Right ventricle myocardium inferior (tissue), 1 donor: ENCODE measurements around the gene GALNT10. TPM values are rescaled to one million over a fixed set of nuclear protein-coding genes. Genes with fewer than 3 reads are reported as not detected.

Source experiments
- ATAC-seq: fragments of 200-7000 bp; cut with Tn5 transposase; one replicate; pipeline ENCODE4 v1.9.1; 2020; ENCODE audit warnings: mild to moderate bottlenecking, moderate library complexity
- DNase-seq: peaks from one replicate; pipeline ENCODE4 v3.0.0; 2021; ENCODE audit errors: missing footprints
- intact Hi-C: fragments of 100-400 bp; cut with DNase I; formaldehyde crosslinking; loops from one replicate; pipeline ENCODE4 v1.11.0; 2022
- total RNA-seq: library from RNA; stranded (reverse); fragmentation: NEBNext Ultra II Directional; extraction: Animal tissue kit (Norgen Biotek cat#: 25700); gene quantifications from one replicate; pipeline ENCODE4 v1.2.1, GENCODE V29; 2021
- donor health status: DM: no; HTN: yes; CAD: no; lungs with severe emphysema.

The GALNT10 gene
- total RNA-seq, 1 donor from 2014 or later, result 15.5 TPM

DNA sequence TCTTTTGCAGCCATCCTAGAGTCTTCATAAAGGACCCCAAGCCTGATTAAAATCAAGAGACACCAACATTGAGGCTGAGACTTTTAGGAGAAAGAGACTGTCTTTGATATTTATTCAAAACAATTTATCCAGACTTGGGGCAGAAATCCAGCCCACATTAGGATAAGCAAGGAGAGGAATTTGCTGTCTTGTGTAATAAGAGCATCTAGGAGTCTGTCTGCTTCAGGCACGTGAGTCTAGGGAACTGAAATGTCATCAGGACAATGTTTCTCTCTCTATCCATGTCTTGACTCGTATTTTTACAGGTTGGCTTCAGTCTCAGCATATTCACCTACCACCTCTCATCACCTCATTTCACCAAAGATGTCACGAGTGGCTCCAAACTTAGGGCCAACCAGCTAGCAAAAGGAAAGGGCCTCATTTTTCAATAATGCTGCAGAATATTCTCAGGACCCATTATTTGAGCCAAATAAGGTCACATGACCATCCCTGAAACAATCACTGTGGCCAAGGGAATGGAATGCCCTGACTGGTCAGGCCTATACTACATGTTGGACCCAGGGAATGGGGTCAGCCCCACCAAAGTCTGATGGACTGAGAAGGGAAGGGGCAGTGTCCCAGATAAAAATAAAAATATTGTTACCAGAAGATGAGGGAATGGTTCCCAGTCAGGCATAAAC, 184.9 kb downstream of the GALNT10 start:
- ATAC-seq, result no peak
- intact Hi-C loops, result loop anchor here (10.0 kb wide), 1 partner anchor 101 kb away; no protein-coding TSS in a partner anchor
- DNase-seq, result no peak

DNA sequence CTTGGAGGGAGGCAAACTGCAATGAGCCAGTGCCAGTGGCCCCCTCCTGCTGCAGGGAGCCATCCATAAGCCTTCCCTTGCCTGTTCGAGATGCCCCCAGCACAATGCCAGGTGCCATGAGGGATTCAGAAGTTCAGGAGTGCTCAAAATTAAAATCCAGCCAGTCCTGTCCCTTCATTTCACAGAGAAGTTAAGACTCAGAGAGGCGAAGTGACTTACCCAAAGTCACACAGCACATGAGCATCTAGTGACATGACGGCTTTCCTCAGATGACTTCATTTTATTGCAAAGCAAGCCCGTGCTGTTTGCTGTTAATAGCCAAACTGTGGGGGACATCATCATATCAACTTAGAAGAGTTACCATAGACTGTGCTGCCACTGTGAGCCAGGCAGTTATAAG, 185.9 kb downstream of the GALNT10 start:
- ATAC-seq (no peak), DNase-seq (no peak)
- intact Hi-C loops, result loop anchor here (10.0 kb wide), 1 partner anchor 102 kb away; no protein-coding TSS in a partner anchor

DNA sequence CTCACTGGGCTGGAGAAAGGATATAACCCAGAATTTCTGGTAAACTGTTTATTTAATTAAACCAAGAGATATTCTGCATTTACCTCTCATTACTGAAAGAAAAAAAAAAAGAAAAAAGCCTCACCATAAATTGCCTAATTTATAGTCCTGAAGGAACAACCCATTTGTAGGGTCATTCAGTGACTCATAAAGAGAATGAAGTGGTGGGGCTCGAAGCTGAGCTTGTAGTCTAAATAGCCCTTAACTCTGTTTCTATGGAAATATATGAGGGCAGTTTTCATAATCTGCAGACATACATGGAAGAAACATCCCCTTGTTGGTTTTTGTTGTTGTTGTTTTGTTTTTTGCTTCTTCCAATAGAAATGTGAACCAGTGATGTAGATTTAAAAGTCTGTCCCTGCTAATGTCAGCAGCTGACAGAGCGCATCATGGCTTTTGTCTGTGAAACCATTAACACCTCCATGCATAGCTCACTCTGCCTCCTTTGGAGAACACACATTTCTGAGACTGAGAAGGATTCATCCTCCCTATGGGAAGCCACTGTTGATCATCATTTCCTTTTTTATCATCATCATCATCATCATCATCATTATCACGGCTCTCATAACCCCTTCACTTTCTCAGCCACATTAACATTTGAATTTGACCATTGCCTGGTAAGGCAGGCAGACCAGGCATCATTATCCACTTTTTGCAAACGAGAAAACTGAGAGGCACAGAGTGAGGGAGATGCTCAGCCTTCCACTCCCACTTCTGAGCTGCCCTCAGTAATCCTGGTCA, 187.4 kb downstream of the GALNT10 start:
- no peak for ATAC-seq
- no peak for DNase-seq

DNA sequence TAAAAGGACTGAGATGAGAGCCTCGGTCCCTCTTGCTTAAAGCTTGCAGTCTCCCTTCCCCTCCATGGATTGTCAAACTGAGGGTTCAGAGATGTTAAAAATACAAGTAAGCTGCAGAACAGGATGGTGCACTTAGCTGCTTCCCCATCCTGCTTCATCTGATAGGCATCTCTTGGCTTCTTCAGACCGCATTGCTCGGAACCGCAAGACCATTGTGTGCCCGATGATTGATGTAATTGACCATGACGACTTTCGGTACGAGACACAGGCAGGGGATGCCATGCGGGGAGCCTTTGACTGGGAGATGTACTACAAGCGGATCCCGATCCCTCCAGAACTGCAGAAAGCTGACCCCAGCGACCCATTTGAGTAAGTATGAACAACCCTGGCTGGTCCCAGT, 189.7 kb downstream of the GALNT10 start:
- intact Hi-C loops, result no loop called here
- DNase-seq (no peak), ATAC-seq (no peak)

More for the DNA sequence above, 187.4 kb downstream of the GALNT10 start:
- intact Hi-C loops, result loop anchor here (10.0 kb wide), 1 partner anchor 103 kb away; no protein-coding TSS in a partner anchor

DNA sequence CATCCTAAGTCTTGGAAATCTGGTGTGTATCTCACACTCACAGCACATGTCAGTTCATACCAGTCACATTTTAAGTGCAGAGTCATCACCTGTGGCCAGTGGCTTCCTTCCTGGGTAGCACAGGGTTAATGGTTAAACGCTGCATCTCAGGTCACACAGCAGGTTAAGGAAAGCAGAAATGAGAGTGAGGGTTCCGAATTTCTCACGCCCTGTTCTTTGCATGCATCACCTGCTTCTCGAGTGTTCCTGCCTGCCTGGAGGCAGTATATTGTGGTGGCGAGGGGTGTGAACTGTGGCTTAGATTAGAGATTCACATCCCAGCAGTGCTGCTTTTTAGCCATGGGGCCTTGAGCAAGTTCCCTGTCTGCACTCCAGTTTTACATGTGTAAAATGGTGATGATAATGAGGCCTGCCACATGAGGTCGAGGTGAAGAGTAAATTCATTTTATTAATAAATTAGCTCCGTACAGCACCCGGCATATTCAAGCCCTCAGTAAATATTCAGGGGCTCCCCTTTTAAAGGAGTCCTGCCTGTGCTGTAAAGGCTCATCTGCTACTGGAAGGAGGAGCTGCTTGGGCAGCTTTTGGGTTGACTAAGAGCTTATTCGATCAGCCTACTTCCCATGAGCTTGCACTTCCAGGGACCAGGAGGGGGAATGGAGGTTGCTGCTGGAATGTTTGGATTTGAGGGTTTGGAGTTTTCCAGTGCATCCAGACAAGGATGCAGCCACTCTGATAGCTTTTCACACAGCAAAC, 194.1 kb downstream of the GALNT10 start:
- DNase-seq, result no peak
- intact Hi-C loops, result no loop called here
- no peak for ATAC-seq

DNA sequence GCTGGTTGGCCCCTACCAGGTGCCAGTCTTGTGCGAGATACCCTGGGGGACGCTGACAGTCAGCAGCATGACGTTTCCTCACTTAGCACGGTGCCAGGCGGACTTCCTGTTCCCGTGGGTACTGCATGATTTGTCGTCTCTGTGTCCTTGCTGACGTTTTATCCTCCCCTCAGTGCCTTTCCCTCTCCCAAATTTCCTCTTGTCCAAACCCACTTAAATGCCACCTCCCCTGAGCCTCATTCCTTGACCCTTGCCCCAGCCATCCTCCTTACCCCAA, 194.6 kb downstream of the GALNT10 start:
- intact Hi-C loops, result no loop called here
- DNase-seq (no peak), ATAC-seq (peak; percentile 20)

DNA sequence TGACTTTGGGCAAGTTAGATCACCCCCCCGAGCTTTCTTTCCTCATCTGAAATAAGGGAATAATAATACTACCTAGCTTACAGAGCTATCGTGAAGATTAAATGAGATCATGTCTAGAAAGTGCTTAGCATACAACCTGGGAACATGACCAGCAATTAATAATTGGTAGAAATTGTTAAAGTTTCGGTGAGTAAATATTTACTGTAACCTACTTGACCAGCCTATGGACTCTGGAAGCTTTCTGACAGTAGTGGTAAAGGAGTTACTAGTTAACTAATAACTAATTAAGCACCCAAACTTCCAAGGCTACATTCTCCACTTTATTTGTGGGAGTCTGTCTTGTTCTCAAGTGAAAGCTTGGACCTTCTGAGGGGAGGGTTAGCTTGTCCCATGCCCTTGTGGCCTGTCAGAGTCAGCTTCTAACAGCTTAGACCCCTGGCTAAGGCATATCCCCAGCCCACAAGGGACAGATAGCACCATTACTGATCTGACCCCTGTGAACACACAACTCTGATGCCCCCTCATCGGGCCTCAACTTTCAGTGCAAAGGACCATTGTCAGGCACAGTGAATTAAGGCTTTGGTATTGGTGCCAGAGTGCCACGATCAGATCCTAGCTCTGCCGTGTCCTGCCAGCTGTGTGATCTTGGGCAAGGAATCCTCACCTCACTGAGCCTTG, 196.6 kb downstream of the GALNT10 start:
- no peak for DNase-seq
- no peak for ATAC-seq
- intact Hi-C loops, result no loop called here

DNA sequence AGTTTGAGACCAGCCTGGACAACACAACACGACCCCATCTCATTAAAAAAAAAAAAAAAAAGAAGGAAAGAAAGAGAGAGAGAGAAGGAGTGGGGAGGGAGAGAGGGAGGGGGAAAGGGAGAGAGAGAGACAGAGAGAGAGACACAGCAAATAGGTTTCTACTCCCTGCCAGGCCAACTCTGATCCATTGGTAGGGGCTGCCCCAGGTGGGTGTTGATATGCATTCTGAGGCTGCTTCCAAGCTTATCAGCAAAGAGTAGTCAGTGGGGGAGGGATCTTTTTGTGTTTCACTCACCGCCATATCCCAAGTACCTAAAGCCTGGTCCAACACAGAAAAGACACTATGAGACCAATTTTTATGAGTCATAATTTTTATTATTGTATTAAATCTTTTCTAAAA, 198.3 kb downstream of the GALNT10 start:
- intact Hi-C loops, result no loop called here
- no peak for ATAC-seq
- no peak for DNase-seq

DNA sequence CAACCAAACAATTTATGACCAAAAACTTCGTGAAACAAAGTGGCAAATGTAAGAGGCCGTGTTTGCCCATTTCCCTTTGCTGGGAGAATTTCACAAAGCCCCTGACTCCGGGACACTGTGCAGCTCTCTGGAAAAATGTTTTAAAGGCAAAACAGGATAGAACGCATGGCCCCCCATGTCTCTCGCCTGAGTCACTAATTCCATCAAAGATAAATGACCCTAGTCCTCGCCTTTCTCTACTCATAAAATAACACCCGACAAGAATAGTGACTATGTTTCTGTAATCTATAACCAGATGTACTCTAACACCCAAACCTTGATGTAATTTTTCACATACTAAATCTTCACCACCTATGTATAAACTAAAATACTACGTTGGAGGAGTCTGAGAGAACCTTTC, 199.6 kb downstream of the GALNT10 start:
- no peak for DNase-seq
- no peak for ATAC-seq
- intact Hi-C loops, result no loop called here

DNA sequence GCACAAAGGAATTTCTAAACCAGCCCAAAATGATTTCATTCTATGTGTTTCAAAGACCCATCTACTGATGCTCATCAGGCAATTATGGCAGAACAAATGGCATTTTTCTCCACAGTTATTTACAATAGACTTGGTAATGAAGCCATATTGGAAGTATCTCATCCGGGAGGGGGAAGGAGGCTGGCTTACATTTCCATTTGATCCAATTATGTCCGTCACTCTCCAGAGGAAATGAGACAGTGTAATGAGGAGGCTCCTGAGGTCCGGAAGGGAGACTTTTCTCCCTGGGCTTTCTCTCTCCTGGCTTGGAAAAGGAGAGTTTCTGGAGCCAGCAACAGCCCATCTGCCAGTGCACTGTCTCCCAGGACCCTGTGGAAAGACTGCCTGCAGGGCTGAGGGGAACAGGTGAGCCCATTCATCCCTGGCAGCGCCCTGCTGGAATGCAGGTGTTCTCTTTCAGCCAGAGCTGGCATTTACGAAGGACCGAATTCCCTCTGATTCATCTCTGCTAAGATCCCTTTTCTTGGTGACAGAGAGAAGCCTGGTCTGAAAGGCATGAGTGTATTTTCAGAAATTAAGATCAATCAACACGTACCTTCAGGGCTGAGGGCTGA, 200.3 kb downstream of the GALNT10 start:
- intact Hi-C loops, result no loop called here
- no peak for DNase-seq
- no peak for ATAC-seq

DNA sequence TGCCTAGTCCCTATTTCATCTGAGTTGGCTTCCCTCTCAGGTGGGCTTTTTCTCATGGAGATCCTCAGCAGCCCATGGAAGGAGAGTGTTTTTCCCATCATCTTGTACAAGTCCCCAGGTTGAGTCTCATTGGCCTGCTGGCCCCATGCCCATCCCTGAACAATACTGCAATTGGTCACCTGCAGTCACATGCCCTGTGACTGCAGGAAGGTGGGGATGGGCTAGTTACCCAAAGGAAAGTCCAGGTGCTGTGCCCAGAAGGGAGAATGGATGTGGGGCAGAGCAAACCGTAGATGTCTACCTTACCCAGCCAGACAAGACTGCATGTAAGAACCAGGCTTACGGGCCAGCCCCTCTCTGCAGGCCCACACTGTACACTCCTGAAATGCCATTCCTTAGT, 201.3 kb downstream of the GALNT10 start:
- intact Hi-C loops, result no loop called here
- ATAC-seq, result no peak

DNA sequence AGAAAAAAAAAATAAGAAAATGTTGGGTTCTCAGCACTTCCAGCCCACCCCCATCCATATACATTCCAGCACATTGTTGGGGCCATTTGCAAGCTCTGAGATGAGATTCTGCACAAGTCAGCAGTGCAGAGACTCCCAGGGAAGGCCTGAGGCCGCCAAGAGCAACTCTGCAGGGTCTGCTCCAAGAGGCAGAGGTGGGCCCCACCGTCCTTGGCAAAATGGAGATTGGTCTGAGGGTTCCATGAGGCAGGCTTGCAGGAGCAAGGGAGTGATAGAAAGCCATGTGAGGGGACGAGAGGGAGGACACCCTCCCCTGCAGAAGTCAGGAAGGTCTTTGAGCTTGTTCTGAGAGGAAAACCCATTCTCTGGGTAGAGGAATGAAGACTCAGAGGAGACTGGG, 203.3 kb downstream of the GALNT10 start:
- no peak for ATAC-seq
- no peak for DNase-seq
- intact Hi-C loops, result no loop called here

More for the DNA sequence above, 201.3 kb downstream of the GALNT10 start:
- DNase-seq, result no peak

DNA sequence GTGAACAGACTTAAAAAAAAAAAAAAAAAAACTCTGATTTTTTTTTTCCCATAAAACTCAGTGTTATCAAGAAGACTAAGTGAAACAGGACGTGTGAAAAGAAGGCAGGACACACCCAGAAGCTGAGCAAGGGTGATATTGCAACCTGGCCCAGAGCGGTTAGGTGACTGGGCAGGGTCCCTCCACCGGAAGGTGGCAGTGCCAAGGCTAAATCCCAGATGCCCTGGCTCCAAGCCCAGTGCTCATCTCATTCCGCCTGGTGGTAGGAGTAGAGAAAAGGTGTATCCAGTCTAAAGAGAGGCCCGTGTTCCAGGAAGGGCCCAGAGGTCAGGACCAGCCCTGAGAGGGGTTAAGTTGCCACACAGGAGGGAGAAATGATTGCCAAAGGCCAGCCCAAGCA, 203.8 kb downstream of the GALNT10 start:
- no peak for DNase-seq
- ATAC-seq, result no peak
- intact Hi-C loops, result no loop called here

DNA sequence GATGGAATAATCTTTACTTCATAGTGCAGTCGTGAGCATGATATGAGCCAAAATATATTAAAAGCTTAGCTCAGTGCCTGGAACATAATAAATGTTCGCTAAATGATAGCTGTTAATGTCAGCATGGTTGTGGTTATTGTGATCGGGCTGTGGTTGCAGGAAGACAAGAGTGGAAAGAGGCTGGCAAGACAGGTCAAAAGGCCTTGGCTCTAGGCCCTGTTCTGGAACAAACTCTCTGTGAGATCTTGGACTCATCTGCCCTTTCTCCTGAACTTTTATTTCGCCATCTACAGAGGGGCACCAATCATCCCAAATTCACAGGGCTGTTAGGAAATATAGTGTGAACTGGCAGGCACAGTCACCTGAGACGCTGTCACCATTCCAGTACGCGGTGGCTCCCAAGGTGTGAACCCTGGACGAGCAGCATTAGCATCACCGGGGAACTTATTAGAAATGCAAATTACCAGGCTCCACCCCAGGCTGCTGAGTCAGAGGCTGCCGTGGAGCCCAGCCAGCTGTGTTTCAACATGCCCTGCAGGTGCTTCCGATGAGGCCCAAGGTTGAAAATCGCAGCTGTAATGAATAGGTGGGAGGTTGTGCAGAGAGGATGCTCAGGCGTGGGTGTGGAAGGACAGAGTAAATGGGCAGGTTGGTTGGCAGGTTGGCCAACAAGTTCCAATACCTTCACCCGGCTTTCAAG, 205.0 kb downstream of the GALNT10 start:
- no peak for ATAC-seq
- DNase-seq, result no peak
- intact Hi-C loops, result no loop called here

DNA sequence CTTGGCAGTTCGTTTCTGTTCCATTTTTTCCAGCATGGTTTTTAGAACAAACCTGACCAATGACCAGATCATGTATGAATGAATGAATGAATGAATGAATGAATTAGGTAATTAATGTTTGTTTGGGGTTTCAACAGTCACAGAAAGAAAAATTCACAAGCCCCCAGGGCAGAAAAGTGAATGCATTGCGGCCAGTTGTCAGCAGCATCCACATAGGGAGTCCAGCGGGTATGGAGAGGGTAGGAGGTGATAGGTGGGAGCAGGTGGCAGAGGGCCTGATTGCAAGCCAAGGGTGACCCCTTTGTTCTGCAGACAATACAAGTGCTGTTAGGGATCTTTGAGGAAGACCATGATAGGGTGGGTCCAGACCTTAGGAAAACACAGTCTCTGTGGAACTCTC, 205.6 kb downstream of the GALNT10 start:
- DNase-seq (no peak), ATAC-seq (no peak)
- intact Hi-C loops, result no loop called here

DNA sequence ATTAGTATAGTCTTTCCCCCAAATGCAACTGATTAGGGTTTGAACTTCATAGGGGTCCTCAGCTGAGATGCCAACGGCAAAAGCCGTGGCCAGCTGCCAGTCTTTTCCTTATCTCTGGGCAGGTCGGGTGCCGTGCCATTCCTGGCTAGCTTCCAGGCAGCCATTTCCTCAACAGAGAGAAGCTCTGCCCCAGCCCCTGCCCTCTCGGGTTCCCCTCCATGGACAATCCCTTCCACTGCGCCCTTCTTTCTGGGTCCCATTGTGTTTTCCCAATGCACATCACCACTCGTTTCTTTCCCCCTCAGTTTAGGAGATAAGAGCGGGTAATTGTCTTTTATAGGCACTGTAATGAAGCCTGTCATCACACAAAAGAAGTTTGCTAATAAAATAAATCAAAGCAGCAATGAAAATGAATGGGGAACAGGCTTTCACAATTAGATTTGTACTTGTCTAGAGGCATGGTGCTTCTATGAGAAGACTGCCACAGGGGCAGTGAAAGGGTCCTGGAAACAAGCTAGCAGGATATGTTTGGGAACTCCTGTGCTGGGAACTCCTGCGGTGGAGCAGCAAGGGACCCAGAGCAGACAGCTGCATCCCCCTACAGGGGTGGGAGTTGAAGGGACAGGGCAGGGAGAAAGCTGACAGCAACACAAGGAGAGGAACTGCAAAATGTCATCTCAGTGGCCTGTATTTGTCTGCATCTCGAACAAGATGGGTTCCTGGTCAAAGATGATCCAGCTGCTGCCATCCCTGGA, 207.3 kb downstream of the GALNT10 start:
- DNase-seq, result no peak
- intact Hi-C loops, result no loop called here

DNA sequence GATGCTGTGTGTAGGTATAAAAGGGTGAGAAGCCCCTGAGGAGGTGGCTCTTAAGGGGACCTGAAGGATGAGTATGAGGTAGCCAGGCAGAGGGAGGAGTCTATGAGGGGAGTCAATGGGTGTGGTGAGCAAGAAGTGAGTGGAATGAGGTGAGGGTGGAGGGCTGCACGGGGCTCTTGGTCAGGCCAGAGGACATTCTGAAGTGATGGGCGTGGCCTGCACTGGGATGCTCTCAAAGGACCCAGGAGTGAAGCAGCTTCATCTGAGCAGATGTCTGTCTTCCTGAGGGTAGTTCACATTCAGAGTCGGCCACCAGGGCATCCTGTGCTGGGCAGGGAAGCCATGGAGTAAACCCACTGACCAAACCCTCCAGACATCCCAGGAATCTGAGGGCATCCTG, 210.1 kb downstream of the GALNT10 start:
- intact Hi-C loops, result no loop called here
- DNase-seq, result no peak
- ATAC-seq, result no peak

More for the DNA sequence above, 207.3 kb downstream of the GALNT10 start:
- ATAC-seq, result no peak

DNA sequence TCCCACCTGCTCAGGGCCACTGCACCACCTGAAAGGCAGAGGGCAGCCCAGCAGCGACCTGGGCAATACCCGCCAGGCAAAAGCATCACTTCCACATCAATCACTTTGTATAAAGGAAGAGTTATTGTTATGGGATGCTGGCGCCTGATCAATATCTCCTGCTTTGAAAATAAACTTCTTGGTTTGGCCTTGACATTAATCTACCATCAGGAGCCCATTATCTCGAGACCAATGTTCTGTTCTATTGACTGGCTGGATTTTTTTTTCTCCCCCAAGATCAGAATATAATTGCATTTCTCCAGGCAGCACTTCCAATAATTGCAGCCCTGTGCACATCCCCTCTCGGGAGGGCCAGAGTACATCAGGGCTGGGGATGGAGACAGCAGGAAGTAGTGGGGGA, 210.8 kb downstream of the GALNT10 start:
- DNase-seq, result no peak
- intact Hi-C loops, result no loop called here
- no peak for ATAC-seq
